Measurements from ENCODE around the gene FBXO38. TPM values are rescaled to one million over a fixed set of nuclear protein-coding genes. Genes with fewer than 3 reads are reported as not detected.

The FBXO38 gene
- total RNA-seq, result 10 to 100 TPM; 51.1 to 64.4 TPM
- 10 to 100 TPM in 1 of 2 donors, 1 to 10 TPM in 1; 6.0 to 24.6 TPM for polyA plus RNA-seq
- long read RNA-seq, donor 1, partial matches to known transcripts, result 5 of 9 reads
- long read RNA-seq, donor 1, other reads (novel, unspliced or antisense), result 4 of 9 reads
- long read RNA-seq, donor 2, full-length matches to known transcripts, result 2 of 7 reads
- long read RNA-seq, donor 2, partial matches to known transcripts, result 4 of 7 reads
- long read RNA-seq, donor 2, other reads (novel, unspliced or antisense), result 1 of 7 reads

- ATAC-seq (ENCODE audit: low FRiP score) (peak; percentile 99), DNase-seq (peak; percentile 97 to 99)
- WGBS, 2 donors, result 1% methylated on average over 44 to 45 of the region's 45 CpGs
- Histone ChIP-seq H3K9me3 (ENCODE audit: control insufficient read depth, low read length) (no peaks in the 10 kb centered on the region), H3K4me1 (ENCODE audit: control insufficient read depth in 1 of 2, insufficient read depth in 2 of 2, low read length in 2 of 2) (peaks cover 5 to 18% of the 10 kb centered on the region in 2 donors), H3K4me3 (ENCODE audit: low read length in 2 of 2) (peak within 1 kb of the TSS; percentile 89 to 90), H3K27me3 (ENCODE audit: control insufficient read depth in 1 of 2, insufficient read depth in 2 of 2, low read length in 1 of 2) (no peaks in the 10 kb centered on the region), H3K27ac (ENCODE audit: low read depth in 1 of 2, low read length in 2 of 2) (peak within 1 kb of the TSS; percentile 71 to 92), H3K36me3 (ENCODE audit: control insufficient read depth in 1 of 2, insufficient read depth in 2 of 2, low read length in 1 of 2) (no peaks in the 10 kb centered on the region)
- intact Hi-C loops (cut with DNase I), result no loop called here
Observed at GRCh38 chr5:148383564-148384379, at the start of gene FBXO38. FBXO38 (plus strand) TSS chr5:148383958; CDS start chr5:148394777, 10,819 bp downstream.

- ATAC-seq (ENCODE audit: low FRiP score) (no peak), DNase-seq (no peak)
- whole genome bisulfite sequencing, 2 donors, result 94% methylated on average over 3 of the region's 3 CpGs
- Histone ChIP-seq H3K36me3 (ENCODE audit: control insufficient read depth in 1 of 2, insufficient read depth in 2 of 2, low read length in 1 of 2) (no peaks in the 10 kb centered on the region), H3K27ac (ENCODE audit: low read depth in 1 of 2, low read length in 2 of 2) (no peak within 1 kb of the TSS), H3K4me1 (ENCODE audit: control insufficient read depth in 1 of 2, insufficient read depth in 2 of 2, low read length in 2 of 2) (no peaks in the 10 kb centered on the region), H3K27me3 (ENCODE audit: control insufficient read depth in 1 of 2, insufficient read depth in 2 of 2, low read length in 1 of 2) (no peaks in the 10 kb centered on the region), H3K9me3 (ENCODE audit: control insufficient read depth, low read length) (peaks cover 3% of the 10 kb centered on the region), H3K4me3 (ENCODE audit: low read length in 2 of 2) (no peak within 1 kb of the TSS)
- intact Hi-C loops (cut with DNase I), result no loop called here
Observed at GRCh38 chr5:148335259-148335658, 48.5 kb upstream of the FBXO38 start, which contains the start of gene SPINK9. SPINK9 (plus strand) TSS chr5:148335559; CDS start chr5:148335614, 55 bp downstream.

- no peak overlapping the region for H3K4me3 ChIP-seq (ENCODE audit: low read length in 2 of 2)
- H3K9me3 ChIP-seq (ENCODE audit: control insufficient read depth, low read length), result peaks cover 3% of the 10 kb centered on the region
- H3K27ac ChIP-seq (ENCODE audit: low read depth in 1 of 2, low read length in 2 of 2), result no peak overlapping the region
- no peaks in the 10 kb centered on the region for H3K4me1 ChIP-seq (ENCODE audit: control insufficient read depth in 1 of 2, insufficient read depth in 2 of 2, low read length in 2 of 2)
- H3K27me3 ChIP-seq (ENCODE audit: control insufficient read depth in 1 of 2, insufficient read depth in 2 of 2, low read length in 1 of 2), result no peaks in the 10 kb centered on the region
- no peak for DNase-seq
- intact Hi-C loops (cut with DNase I), result no loop called here
- 84 to 86% methylated on average over 3 of the region's 3 CpGs for WGBS, 2 donors
- no peaks in the 10 kb centered on the region for H3K36me3 ChIP-seq (ENCODE audit: control insufficient read depth in 1 of 2, insufficient read depth in 2 of 2, low read length in 1 of 2)
- ATAC-seq (ENCODE audit: low FRiP score), result no peak
Observed at GRCh38 chr5:148336704-148337435, 46.9 kb upstream of the FBXO38 start.

- Histone ChIP-seq H3K4me1 (ENCODE audit: control insufficient read depth in 1 of 2, insufficient read depth in 2 of 2, low read length in 2 of 2) (no peaks in the 10 kb centered on the region), H3K27me3 (ENCODE audit: control insufficient read depth in 1 of 2, insufficient read depth in 2 of 2, low read length in 1 of 2) (no peaks in the 10 kb centered on the region), H3K4me3 (ENCODE audit: low read length in 2 of 2) (no peak overlapping the region), H3K9me3 (ENCODE audit: control insufficient read depth, low read length) (no peaks in the 10 kb centered on the region), H3K36me3 (ENCODE audit: control insufficient read depth in 1 of 2, insufficient read depth in 2 of 2, low read length in 1 of 2) (no peaks in the 10 kb centered on the region), H3K27ac (ENCODE audit: low read depth in 1 of 2, low read length in 2 of 2) (no peak overlapping the region)
- intact Hi-C loops (cut with DNase I), result no loop called here
- ATAC-seq (ENCODE audit: low FRiP score) (no peak), DNase-seq (no peak)
- WGBS, 2 donors, result 95% methylated on average over 2 of the region's 2 CpGs
Observed at GRCh38 chr5:148342371-148343045, 41.2 kb upstream of the FBXO38 start.

GRCh38 chr5:148343046-148343407 is 40.7 kb upstream of the FBXO38 start:
- 29 to 51% methylated on average over 2 of the region's 2 CpGs for WGBS, 2 donors
- Histone ChIP-seq H3K9me3 (ENCODE audit: control insufficient read depth, low read length) (no peaks in the 10 kb centered on the region), H3K4me3 (ENCODE audit: low read length in 2 of 2) (no peak overlapping the region), H3K27ac (ENCODE audit: low read depth in 1 of 2, low read length in 2 of 2) (no peak overlapping the region), H3K4me1 (ENCODE audit: control insufficient read depth in 1 of 2, insufficient read depth in 2 of 2, low read length in 2 of 2) (no peaks in the 10 kb centered on the region), H3K27me3 (ENCODE audit: control insufficient read depth in 1 of 2, insufficient read depth in 2 of 2, low read length in 1 of 2) (no peaks in the 10 kb centered on the region), H3K36me3 (ENCODE audit: control insufficient read depth in 1 of 2, insufficient read depth in 2 of 2, low read length in 1 of 2) (no peaks in the 10 kb centered on the region)
- DNase-seq (no peak), ATAC-seq (ENCODE audit: low FRiP score) (no peak)
- intact Hi-C loops (cut with DNase I), result no loop called here

GRCh38 chr5:148343603-148344487 is 39.9 kb upstream of the FBXO38 start:
- Histone ChIP-seq H3K27ac (ENCODE audit: low read depth in 1 of 2, low read length in 2 of 2) (no peak overlapping the region), H3K27me3 (ENCODE audit: control insufficient read depth in 1 of 2, insufficient read depth in 2 of 2, low read length in 1 of 2) (no peaks in the 10 kb centered on the region), H3K9me3 (ENCODE audit: control insufficient read depth, low read length) (no peaks in the 10 kb centered on the region), H3K36me3 (ENCODE audit: control insufficient read depth in 1 of 2, insufficient read depth in 2 of 2, low read length in 1 of 2) (no peaks in the 10 kb centered on the region), H3K4me1 (ENCODE audit: control insufficient read depth in 1 of 2, insufficient read depth in 2 of 2, low read length in 2 of 2) (no peaks in the 10 kb centered on the region), H3K4me3 (ENCODE audit: low read length in 2 of 2) (no peak overlapping the region)
- WGBS, 2 donors, result 74 to 90% methylated on average over 7 of the region's 7 CpGs
- ATAC-seq (ENCODE audit: low FRiP score), result no peak
- no peak for DNase-seq
- intact Hi-C loops (cut with DNase I), result no loop called here

- H3K4me3 ChIP-seq (ENCODE audit: low read length in 2 of 2), result no peak overlapping the region
- DNase-seq (no peak), ATAC-seq (ENCODE audit: low FRiP score) (no peak)
- peaks cover 2% of the 10 kb centered on the region for H3K9me3 ChIP-seq (ENCODE audit: control insufficient read depth, low read length)
- H3K4me1 ChIP-seq (ENCODE audit: control insufficient read depth in 1 of 2, insufficient read depth in 2 of 2, low read length in 2 of 2), result no peaks in the 10 kb centered on the region
- H3K36me3 ChIP-seq (ENCODE audit: control insufficient read depth in 1 of 2, insufficient read depth in 2 of 2, low read length in 1 of 2), result peaks cover 0 to 3% of the 10 kb centered on the region in 2 donors
- 78 to 94% methylated on average over 1 of the region's 1 CpG for WGBS, 2 donors
- no peak overlapping the region for H3K27ac ChIP-seq (ENCODE audit: low read depth in 1 of 2, low read length in 2 of 2)
- intact Hi-C loops (cut with DNase I), result no loop called here
- no peaks in the 10 kb centered on the region for H3K27me3 ChIP-seq (ENCODE audit: control insufficient read depth in 1 of 2, insufficient read depth in 2 of 2, low read length in 1 of 2)
Observed at GRCh38 chr5:148347706-148348105, 36.1 kb upstream of the FBXO38 start.

All from aorta (tissue), 5 donors.